SK-N-SH treated with all-trans-retinoic acid at 6 μM for 48 hours (cell line): ENCODE data around the gene ZNF484.

Source experiments
- OSR1 ChIP-seq: fragments of 250-450 bp; sonication (Bioruptor Pico); IDR thresholded peaks from 2 replicates; pipeline ENCODE4 v1.8.0; 2022; ENCODE audit warnings: moderate library complexity, mild to moderate bottlenecking, inconsistent platforms
- PATZ1 ChIP-seq: fragments of 250-450 bp; sonication (Bioruptor Pico); IDR thresholded peaks from 2 replicates; pipeline ENCODE4 v1.8.0; 2020; ENCODE audit warnings: mild to moderate bottlenecking, moderate library complexity, borderline replicate concordance
- PPARA ChIP-seq: fragments of 250-450 bp; sonication (Bioruptor Pico); IDR thresholded peaks from 2 replicates; pipeline ENCODE4 v1.5.0; 2020; ENCODE audit warnings: mild to moderate bottlenecking, borderline replicate concordance
- TOX ChIP-seq: fragments of 250-450 bp; sonication (Bioruptor Pico); IDR thresholded peaks from 2 replicates; pipeline ENCODE4 v1.8.0; 2021; ENCODE audit warnings: mild to moderate bottlenecking, moderate library complexity, borderline replicate concordance
- ZC3H10 ChIP-seq: fragments of 250-450 bp; sonication (Bioruptor Pico); IDR thresholded peaks from 2 replicates; pipeline ENCODE4 v1.5.1; 2021; ENCODE audit warnings: mild to moderate bottlenecking, moderate library complexity

- TF ChIP-seq OSR1 (CRISPR knock-in tag), result no peak
- TF ChIP-seq TOX (CRISPR knock-in tag), result no peak
- TF ChIP-seq ZC3H10 (CRISPR knock-in tag), result no peak
- TF ChIP-seq PATZ1, result no peak
- TF ChIP-seq PPARA, result no peak
Observed at GRCh38 chr9:92917176-92917800, 39.5 kb upstream of the ZNF484 start.
